T-helper 22 cell (primary cell): ENCODE data around the gene UNC13D.
"Not testable (repeated sequence)": the region's sequence is repeated elsewhere in the genome, so short reads cannot be mapped to it uniquely, and the experiment has no call there.

ENCODE experiments used
- DNase-seq: peaks from one replicate; pipeline ENCODE4 v3.0.0-alpha.2; 2020; ENCODE audit warnings: low read depth

Gene UNC13D

GRCh38 chr17:75874323-75875181 lies 30.3 kb upstream of the UNC13D start:
- DNase-seq = no peak

- DNase-seq = no peak
Measured at GRCh38 chr17:75873587-75874322, 29.6 kb upstream of the UNC13D start.

- peak; percentile 41 for DNase-seq
Measured at GRCh38 chr17:75872434-75873351, 28.5 kb upstream of the UNC13D start.

- DNase-seq = not testable (repeated sequence)
Measured at GRCh38 chr17:75870228-75870627, 26.0 kb upstream of the UNC13D start.

GRCh38 chr17:75869282-75870141 lies 25.3 kb upstream of the UNC13D start:
- DNase-seq = no peak

- not testable (repeated sequence) for DNase-seq
Measured at GRCh38 chr17:75868730-75869281, 24.6 kb upstream of the UNC13D start.

- not testable (repeated sequence) for DNase-seq
Measured at GRCh38 chr17:75865404-75866188, 21.4 kb upstream of the UNC13D start.

- not testable (repeated sequence) for DNase-seq
Measured at GRCh38 chr17:75864887-75865286, 20.7 kb upstream of the UNC13D start.

GRCh38 chr17:75864448-75864871 lies 20.3 kb upstream of the UNC13D start:
- no peak for DNase-seq

GRCh38 chr17:75861927-75862317 lies 17.7 kb upstream of the UNC13D start:
- DNase-seq = no peak

GRCh38 chr17:75859358-75859757 lies 15.2 kb upstream of the UNC13D start:
- DNase-seq = not testable (repeated sequence)

GRCh38 chr17:75856062-75856756 lies 12.0 kb upstream of the UNC13D start:
- no peak for DNase-seq

GRCh38 chr17:75855310-75856061 lies 11.3 kb upstream of the UNC13D start, which contains the start of gene WBP2:
Gene WBP2, minus strand, starts transcription at chr17:75855335. Its CDS starts 38 bp downstream, at chr17:75855297.
- DNase-seq = peak; percentile 98

GRCh38 chr17:75854881-75855309 lies 10.7 kb upstream of the UNC13D start:
- DNase-seq = no peak

- no peak for DNase-seq
Measured at GRCh38 chr17:75854101-75854748, 10.0 kb upstream of the UNC13D start.

- DNase-seq = no peak
Measured at GRCh38 chr17:75853433-75853832, 9.2 kb upstream of the UNC13D start.

- DNase-seq = not testable (repeated sequence)
Measured at GRCh38 chr17:75851693-75851991, 7.4 kb upstream of the UNC13D start.
